ENCODE results near the gene ISX.

The ISX gene

DNA sequence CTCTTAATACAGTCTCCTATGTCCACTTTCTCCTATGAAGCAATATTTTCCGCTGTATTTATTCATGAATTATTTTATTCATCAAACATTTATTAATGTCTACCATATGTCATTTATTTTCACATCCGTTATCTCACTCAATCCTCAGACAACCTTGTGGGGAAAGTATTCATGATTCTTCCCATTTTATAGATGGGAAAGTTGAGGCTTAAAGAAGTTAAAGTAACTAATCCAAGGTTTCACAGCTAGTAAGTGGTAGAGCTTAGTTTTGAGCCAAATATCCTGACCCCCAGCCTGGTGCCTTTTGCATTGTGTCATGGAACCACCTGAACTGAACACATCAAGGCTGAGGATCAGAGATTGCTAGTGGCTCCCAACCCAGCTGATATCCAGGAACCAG, 66.6 kb downstream of the ISX start:
- no peak for TF ChIP-seq CTCF (IDR thresholded peaks at IDR 0.05; ENCODE audit: insufficient read depth, missing control alignments)
- DNase-seq (ENCODE audit: insufficient read length, low spot score) (no peak), FAIRE-seq (no peak)

DNA sequence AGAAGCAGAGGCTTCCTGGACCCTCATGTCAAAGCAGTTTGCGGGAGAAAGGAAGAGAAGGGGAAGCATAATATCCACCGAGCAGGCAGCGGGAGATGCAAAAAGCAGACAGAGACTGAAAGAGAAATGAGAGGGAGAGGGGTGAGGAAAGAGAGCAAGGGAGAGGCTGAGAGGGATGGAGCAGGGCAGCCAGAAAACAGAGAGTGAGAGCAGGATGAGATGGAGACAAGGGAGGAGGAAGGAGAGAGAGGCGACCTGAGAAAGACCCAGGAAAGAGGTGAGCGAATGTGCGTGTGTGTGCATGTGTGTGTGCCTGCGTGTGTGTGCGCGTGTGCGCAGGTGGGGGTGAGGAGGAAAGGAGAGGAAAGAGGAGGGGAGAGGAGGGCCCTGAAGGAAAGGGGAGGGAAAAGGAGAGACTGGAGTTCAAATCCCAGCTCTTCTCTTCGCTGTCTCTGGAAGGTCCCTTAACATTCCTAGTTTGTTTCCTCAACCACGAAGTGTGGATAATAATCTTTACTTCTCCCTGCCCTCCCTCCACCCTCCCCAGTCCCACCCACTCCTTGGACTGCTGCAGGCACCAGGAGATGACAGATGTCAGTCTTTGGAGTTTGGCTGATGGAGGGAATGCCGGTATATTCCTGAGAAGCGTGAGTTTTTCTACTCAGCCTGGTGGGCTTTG, 67.9 kb downstream of the ISX start:
- no peak for FAIRE-seq
- no peak for TF ChIP-seq CTCF (IDR thresholded peaks at IDR 0.05; ENCODE audit: insufficient read depth, missing control alignments)
- no peak for DNase-seq (ENCODE audit: insufficient read length, low spot score)

- no peak for TF ChIP-seq CTCF (IDR thresholded peaks at IDR 0.05; ENCODE audit: insufficient read depth, missing control alignments)
- FAIRE-seq (no peak), DNase-seq (ENCODE audit: insufficient read length, low spot score) (no peak)
Observed at GRCh38 chr22:35134637-35135036, 68.7 kb downstream of the ISX start.

- TF ChIP-seq CTCF (IDR thresholded peaks at IDR 0.05; ENCODE audit: insufficient read depth, missing control alignments), result no peak
- FAIRE-seq (no peak), DNase-seq (ENCODE audit: insufficient read length, low spot score) (no peak)
Observed at GRCh38 chr22:35135165-35135564, 69.2 kb downstream of the ISX start.

Data from D721Med (cell line).